ENCODE measurements around the gene JAKMIP2.

Gene JAKMIP2

DNA sequence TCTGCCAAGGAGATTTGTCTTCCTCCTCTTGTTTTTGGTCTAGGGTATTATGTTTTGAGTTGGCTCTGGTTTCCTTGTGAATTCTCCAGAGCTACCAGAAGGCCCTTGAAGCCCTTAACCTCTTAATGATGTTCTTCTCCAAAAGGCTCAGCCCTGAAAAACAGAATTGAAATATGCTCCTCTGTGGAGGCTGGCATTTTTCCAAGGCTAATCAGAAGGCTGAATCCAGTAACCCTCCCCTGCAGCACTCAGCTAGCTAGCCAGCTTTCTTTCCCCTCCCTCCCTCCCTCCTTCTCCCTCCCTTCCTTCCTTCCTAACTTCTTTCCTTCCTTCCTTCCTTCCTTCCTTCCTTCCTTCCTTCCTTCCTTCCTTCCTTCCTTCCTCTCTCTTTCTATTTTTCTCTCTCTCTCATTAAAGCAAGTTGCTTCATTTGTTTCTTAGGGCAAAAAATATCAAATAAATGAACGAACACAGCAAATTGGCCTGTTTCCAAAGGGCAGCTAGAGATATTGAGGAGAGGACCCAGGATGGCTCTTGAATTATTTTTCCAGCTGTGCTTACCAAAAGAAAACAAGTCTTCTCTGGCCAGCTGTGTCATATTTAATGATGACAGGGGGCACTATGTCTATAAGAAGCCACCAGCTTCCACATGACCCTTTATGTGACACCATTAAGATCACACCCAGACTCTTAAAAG lies 38.7 kb downstream of the JAKMIP2 start:
- H3K27ac ChIP-seq: no peak overlapping the region
- H3K9me3 ChIP-seq: no peaks in the 10 kb centered on the region
- no peaks in the 10 kb centered on the region for H3K4me1 ChIP-seq (ENCODE audit: control insufficient read depth in 1 of 2, insufficient read depth in 1 of 2, low read depth in 1 of 2, low read length in 1 of 2)
- H3K36me3 ChIP-seq: no peaks in the 10 kb centered on the region
- TF ChIP-seq CTCF (IDR thresholded peaks at IDR 0.05): no peak
- no peaks in the 10 kb centered on the region for H3K27me3 ChIP-seq
- H3K4me3 ChIP-seq (ENCODE audit: low read depth in 1 of 2, low read length in 1 of 2): no peak overlapping the region

- Histone ChIP-seq H3K27me3 (no peaks in the 10 kb centered on the region), H3K27ac (no peak overlapping the region), H3K4me1 (ENCODE audit: control insufficient read depth in 1 of 2, insufficient read depth in 1 of 2, low read depth in 1 of 2, low read length in 1 of 2) (no peaks in the 10 kb centered on the region), H3K36me3 (no peaks in the 10 kb centered on the region), H3K9me3 (no peaks in the 10 kb centered on the region), H3K4me3 (ENCODE audit: low read depth in 1 of 2, low read length in 1 of 2) (no peak overlapping the region)
- TF ChIP-seq CTCF (IDR thresholded peaks at IDR 0.05): no peak
Observed at GRCh38 chr5:147743012-147743411, 39.5 kb downstream of the JAKMIP2 start.

DNA sequence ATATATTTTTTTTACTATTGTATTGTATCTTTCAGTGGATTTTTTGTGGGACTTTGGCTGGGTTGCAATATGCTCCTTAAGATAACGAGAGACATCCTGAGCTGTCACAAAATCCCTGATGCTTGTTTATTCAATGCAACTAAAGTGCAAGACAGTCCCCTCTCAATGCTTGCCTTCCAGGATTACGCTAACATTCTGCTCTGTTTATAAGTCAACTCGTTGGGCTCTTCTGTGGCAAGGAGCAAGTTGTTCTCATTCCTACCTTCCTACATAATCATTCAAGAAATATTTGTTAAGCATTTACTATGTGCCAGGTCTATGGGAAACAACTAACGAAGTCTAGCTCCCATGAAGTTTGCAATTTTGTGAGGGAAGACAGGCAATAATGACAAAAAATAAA lies 40.4 kb downstream of the JAKMIP2 start:
- Histone ChIP-seq H3K4me1 (ENCODE audit: control insufficient read depth in 1 of 2, insufficient read depth in 1 of 2, low read depth in 1 of 2, low read length in 1 of 2) (no peaks in the 10 kb centered on the region), H3K27me3 (no peaks in the 10 kb centered on the region), H3K9me3 (no peaks in the 10 kb centered on the region), H3K4me3 (ENCODE audit: low read depth in 1 of 2, low read length in 1 of 2) (no peak overlapping the region), H3K36me3 (no peaks in the 10 kb centered on the region), H3K27ac (no peak overlapping the region)
- TF ChIP-seq CTCF (IDR thresholded peaks at IDR 0.05): no peak

- no peak overlapping the region for H3K4me3 ChIP-seq (ENCODE audit: low read depth in 1 of 2, low read length in 1 of 2)
- H3K27me3 ChIP-seq: no peaks in the 10 kb centered on the region
- H3K27ac ChIP-seq: no peak overlapping the region
- H3K36me3 ChIP-seq: no peaks in the 10 kb centered on the region
- no peak for TF ChIP-seq CTCF (IDR thresholded peaks at IDR 0.05)
- no peaks in the 10 kb centered on the region for H3K9me3 ChIP-seq
- no peaks in the 10 kb centered on the region for H3K4me1 ChIP-seq (ENCODE audit: control insufficient read depth in 1 of 2, insufficient read depth in 1 of 2, low read depth in 1 of 2, low read length in 1 of 2)
Observed at GRCh38 chr5:147740864-147741263, 41.7 kb downstream of the JAKMIP2 start.

DNA sequence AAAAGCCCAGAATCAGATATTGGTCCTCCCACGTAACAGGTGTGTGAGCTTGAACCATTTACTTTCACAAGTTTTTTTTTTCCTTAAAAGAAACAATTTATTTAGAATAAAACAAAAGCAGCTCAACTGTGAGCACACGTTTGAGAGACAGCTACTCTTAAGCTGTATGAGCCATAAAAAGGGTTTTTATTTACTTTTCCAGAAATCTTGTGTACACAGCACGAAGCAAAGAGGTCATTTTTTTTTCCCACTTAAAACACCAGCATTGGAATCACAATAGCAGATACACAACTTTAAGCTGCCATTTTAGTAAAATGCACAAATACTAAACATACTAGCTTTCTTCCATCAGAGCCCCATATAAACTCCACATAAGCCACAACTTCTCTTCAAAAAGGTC lies 44.6 kb downstream of the JAKMIP2 start:
- H3K27me3 ChIP-seq: no peaks in the 10 kb centered on the region
- H3K27ac ChIP-seq: no peak overlapping the region
- no peaks in the 10 kb centered on the region for H3K4me1 ChIP-seq (ENCODE audit: control insufficient read depth in 1 of 2, insufficient read depth in 1 of 2, low read depth in 1 of 2, low read length in 1 of 2)
- H3K9me3 ChIP-seq: no peaks in the 10 kb centered on the region
- no peak for TF ChIP-seq CTCF (IDR thresholded peaks at IDR 0.05)
- H3K36me3 ChIP-seq: no peaks in the 10 kb centered on the region
- no peak overlapping the region for H3K4me3 ChIP-seq (ENCODE audit: low read depth in 1 of 2, low read length in 1 of 2)

Data from neutrophil (primary cell).